Ovary (tissue), 3 donors: ENCODE measurements around the gene FITM2.

Experiments used
- EP300 ChIP-seq: sonication (generic); formaldehyde crosslinking; IDR thresholded peaks from one replicate; pipeline ENCODE4 v1.6.1; 2017; ENCODE audit warnings: antibody characterized with exemption
- POLR2A ChIP-seq: fragments of 450-650 bp; IDR thresholded peaks from one replicate; pipeline ENCODE4 v1.6.1; 2017; ENCODE audit warnings: antibody characterized with exemption, mild to moderate bottlenecking, moderate library complexity
- TF ChIP-seq, protein P1 (sequence below), 3 donors: fragments of 450-650 bp in 2 of 3; fragments of 200-600 bp in 1 of 3; IDR thresholded peaks; one replicate each; pipeline versions ENCODE4 v1.5.1 to v1.8.0; 2016 to 2022; ENCODE audit warnings: antibody characterized with exemption in 3 of 3, mild to moderate bottlenecking in 1 of 3
- donor health status: DM: no; HTN: no; CAD: no.

- TF ChIP-seq POLR2A (no peak), EP300 (no peak)
- TF ChIP-seq, protein P1, sequence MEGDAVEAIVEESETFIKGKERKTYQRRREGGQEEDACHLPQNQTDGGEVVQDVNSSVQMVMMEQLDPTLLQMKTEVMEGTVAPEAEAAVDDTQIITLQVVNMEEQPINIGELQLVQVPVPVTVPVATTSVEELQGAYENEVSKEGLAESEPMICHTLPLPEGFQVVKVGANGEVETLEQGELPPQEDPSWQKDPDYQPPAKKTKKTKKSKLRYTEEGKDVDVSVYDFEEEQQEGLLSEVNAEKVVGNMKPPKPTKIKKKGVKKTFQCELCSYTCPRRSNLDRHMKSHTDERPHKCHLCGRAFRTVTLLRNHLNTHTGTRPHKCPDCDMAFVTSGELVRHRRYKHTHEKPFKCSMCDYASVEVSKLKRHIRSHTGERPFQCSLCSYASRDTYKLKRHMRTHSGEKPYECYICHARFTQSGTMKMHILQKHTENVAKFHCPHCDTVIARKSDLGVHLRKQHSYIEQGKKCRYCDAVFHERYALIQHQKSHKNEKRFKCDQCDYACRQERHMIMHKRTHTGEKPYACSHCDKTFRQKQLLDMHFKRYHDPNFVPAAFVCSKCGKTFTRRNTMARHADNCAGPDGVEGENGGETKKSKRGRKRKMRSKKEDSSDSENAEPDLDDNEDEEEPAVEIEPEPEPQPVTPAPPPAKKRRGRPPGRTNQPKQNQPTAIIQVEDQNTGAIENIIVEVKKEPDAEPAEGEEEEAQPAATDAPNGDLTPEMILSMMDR (IDR thresholded peaks at IDR 0.05) = no peak
These were observed 23.5 kb downstream of the FITM2 start for GRCh38 chr20:44287272-44288097.
